OCI-LY3 (cell line): ENCODE results near the gene SETDB1.

ENCODE experiments used
- EZH2phosphoT487 ChIP-seq: fragments of 200-600 bp; shearing (Covaris generic); IDR thresholded peaks from 2 replicates; pipeline ENCODE4 v1.6.1; 2018; ENCODE audit warnings: antibody characterized with exemption, mixed run types, low read depth
- TF ChIP-seq, protein P1 (sequence below): fragments of 200-600, 300-600 bp; sonication (generic); IDR thresholded peaks from 2 replicates; pipeline ENCODE4 v1.5.1; 2014; ENCODE audit warnings: antibody characterized with exemption, low read length, low read depth

DNA sequence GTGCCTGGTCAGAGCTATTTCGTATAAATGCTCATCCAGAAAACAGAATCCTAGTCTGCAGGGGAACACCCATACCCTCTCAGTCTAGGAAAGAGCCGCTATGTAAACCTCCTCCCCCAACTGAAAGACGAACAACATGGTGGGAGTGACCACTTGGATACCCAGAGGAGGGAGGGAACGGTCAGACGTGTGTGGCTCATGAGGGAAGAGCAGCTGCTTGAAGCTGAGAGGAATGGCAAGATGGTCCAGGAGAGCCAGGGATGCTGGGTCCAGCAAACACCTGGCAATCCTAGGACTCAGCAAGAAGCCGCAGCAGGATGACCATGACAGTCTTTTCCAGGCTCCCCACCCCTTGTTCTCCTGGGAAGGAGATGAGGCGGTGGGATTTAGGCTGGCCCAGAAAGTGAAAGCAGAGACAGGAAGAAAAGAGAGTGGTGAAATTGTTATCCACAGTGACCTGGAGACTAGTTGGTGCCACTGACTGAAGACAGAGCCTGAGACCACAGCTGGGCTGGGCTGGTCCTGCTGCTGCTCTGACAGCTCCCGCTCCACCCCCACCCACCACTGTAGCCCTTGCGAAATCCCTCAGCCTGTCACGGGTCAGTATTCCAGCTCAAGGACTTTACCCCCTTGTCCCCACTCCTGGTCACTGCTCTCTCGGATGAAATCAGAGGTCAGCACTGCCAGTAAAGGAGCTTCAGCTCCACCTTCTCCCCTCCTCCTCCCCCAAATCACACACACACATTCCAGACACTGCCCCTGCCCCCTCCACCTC lies 44.8 kb downstream of the SETDB1 start:
- TF ChIP-seq, protein P1, sequence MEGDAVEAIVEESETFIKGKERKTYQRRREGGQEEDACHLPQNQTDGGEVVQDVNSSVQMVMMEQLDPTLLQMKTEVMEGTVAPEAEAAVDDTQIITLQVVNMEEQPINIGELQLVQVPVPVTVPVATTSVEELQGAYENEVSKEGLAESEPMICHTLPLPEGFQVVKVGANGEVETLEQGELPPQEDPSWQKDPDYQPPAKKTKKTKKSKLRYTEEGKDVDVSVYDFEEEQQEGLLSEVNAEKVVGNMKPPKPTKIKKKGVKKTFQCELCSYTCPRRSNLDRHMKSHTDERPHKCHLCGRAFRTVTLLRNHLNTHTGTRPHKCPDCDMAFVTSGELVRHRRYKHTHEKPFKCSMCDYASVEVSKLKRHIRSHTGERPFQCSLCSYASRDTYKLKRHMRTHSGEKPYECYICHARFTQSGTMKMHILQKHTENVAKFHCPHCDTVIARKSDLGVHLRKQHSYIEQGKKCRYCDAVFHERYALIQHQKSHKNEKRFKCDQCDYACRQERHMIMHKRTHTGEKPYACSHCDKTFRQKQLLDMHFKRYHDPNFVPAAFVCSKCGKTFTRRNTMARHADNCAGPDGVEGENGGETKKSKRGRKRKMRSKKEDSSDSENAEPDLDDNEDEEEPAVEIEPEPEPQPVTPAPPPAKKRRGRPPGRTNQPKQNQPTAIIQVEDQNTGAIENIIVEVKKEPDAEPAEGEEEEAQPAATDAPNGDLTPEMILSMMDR = no peak
- TF ChIP-seq EZH2phosphoT487 = no peak
